GM10847 (cell line): ENCODE data around the gene SLCO2A1.

Source experiments
- POLR2A ChIP-seq: IDR thresholded peaks from 2 replicates; pipeline ENCODE4 v1.6.1; 2011; ENCODE audit not compliant: insufficient read length; ENCODE audit errors: extremely low read depth

SLCO2A1 gene

DNA sequence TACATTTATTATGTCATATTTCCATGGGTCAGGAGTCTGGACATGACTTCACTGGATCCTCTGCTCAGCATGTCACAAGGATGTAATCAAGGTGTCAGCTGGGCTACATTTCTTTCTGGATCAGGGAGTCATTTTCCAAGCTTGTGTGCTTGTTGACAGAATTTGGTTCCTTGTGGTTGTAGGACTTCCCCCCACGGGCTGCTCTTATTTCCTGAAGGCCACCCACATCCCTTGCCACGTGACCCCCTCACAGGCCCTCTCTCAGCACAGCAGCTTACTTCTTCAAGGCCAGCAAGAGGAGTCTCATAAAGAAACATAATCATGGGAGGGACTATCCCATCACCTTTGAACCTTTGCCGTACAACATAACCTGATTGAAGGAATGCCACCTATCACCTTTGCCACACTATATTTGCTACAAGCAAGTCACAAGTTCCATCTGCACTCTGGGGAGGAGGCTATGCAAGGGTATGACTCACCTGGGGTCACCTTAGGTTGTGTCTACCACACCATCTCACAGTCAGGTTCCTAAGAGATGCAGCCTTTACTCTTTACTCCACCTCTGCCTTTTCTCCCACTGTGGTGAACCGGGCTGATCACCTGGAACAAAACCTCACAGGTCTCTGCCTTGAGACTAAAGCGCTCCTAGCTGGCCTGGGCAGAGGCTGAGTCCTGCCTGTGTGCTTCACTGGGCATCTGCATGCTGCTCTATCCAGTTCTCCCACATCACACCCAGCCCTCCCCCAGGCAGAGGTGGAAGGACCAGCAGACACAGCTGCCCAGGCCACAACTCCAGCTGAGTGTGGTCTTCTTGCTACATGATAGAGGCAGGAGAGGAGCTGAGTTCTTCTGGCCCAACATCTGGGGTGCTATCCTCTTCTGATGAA lies 147.5 kb downstream of the SLCO2A1 start:
- no peak for TF ChIP-seq POLR2A

DNA sequence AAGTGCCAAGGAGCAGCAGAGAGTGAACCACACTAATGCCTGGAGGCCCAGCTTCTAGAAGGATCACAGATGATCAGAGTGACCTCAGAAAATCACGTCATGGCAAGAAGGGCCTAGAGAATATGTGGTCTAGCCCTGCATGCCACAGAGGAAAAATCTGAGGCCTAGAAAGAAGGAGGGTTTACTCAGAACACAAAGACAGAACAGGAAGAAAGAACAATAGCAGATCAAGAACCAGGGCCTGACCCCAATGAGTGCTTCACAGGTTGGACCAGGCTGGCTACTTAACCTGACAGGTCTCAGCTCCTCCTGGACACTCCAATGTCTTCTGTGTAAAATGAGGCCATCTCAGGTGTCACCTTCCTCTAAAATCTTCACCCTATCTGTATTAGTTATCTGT lies 148.2 kb downstream of the SLCO2A1 start:
- no peak for TF ChIP-seq POLR2A

DNA sequence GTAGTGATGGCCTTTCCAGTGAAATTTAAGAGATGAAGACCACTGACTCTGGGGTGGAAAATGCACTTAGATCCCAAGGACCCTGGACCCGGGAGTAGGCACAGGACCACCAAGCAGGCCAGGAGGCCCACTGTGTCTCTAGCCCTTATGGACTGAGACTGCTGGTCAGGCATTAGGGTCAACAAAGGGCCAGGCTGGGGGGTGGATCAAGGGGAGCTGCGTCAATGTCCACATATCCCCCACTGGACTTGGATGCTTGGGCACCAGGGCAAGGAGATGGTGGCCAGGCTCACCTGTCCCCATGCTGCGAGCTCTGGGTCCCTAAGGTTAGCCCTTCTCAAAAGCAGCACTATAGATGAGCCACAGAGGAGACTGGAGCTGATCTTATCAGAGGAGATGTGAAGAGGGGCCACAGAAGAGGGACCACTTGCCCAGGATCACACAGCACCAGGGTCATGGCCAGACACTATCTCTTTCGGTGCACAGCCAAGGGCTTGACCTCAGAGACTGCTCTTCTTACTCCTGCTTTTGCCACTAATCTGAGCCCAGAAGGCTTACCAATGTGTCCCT lies 148.8 kb downstream of the SLCO2A1 start:
- no peak for TF ChIP-seq POLR2A

DNA sequence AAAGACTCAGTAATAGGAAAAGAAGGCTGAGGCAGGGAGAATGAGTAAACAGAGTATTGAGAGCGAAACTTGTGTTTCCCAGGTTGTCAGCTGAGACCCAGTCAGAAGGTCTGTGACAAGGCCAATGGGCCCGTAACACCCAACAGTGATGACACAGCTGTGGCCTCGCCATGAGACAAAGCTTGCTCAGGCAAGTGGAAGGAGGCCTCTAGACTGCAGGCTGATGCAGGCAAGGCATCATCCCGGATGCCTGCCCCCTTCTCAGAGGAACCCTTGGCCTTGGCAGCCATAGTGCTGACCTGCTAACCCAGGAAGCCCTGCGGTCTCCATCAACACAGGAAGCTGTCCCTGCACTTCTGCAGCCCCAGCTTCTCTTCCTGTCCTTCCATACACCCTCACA lies 149.4 kb downstream of the SLCO2A1 start:
- no peak for TF ChIP-seq POLR2A

DNA sequence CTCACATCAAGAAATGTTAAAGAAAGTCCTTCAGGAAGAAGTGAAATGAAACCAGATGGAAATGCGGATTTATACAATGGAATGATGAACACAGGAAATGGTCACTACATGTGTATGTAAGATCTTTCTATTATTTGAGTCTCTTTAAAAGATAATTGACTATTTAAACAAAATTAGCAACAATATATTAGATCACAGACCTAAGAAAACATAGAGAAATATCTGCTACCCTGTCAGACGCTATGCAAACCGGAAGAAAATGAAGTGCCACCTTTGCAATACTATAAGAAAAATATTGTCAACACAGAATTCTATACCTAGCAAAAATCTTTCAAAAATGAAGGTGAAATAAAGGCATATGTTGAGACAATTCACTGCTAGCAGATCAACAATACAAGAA lies 151.2 kb downstream of the SLCO2A1 start:
- TF ChIP-seq POLR2A: no peak
